ENCODE data around the gene LCN15.
"Not testable (repeated sequence)": the region's sequence is repeated elsewhere in the genome, so short reads cannot be mapped to it uniquely, and the experiment has no call there.

LCN15 gene

DNA sequence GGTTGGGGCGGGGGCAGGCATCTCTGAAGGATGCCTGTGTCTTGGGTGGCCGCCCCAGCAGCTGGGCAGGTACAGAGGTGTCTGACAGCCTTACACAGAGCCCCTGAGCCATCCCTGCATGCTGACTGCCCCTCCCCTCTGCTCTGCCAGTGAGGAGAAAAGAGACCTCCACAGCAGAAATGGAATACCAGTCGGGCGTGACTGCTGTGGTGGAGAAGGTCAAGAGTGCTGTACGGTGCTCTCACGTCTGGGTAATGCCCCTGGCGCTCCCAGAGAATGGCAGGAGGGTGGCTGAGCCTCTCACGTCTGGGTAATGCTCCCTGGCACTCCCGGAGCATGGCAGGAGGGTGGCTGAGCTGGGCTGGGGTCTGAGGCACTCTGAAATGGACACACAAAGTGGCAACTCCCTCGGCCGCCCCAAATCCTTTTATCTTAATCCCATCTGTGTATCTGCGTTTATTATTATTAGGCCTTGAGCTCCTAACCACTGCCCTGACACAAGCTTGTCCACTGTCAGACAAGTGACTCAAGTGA lies 41.0 kb upstream of the LCN15 start:
- no peak overlapping the region for H3K4me3 ChIP-seq (ENCODE audit: low read depth, low read length)
- no peak for TF ChIP-seq CTCF (IDR thresholded peaks at IDR 0.05; ENCODE audit: insufficient read depth, low read depth, low read length, missing control alignments)
- no peak for DNase-seq (ENCODE audit: low read depth)

- TF ChIP-seq CTCF (IDR thresholded peaks at IDR 0.05; ENCODE audit: insufficient read depth, low read depth, low read length, missing control alignments), result no peak
- H3K4me3 ChIP-seq (ENCODE audit: low read depth, low read length), result no peak overlapping the region
- no peak for DNase-seq (ENCODE audit: low read depth)
Observed at GRCh38 chr9:136804509-136805206, 40.3 kb upstream of the LCN15 start.

- no peak for DNase-seq (ENCODE audit: low read depth)
- TF ChIP-seq CTCF (IDR thresholded peaks at IDR 0.05; ENCODE audit: insufficient read depth, low read depth, low read length, missing control alignments), result no peak
- no peak overlapping the region for H3K4me3 ChIP-seq (ENCODE audit: low read depth, low read length)
Observed at GRCh38 chr9:136803551-136804508, 39.5 kb upstream of the LCN15 start.

- not testable (repeated sequence) for H3K4me3 ChIP-seq (ENCODE audit: low read depth, low read length); DNase-seq (ENCODE audit: low read depth)
Observed at GRCh38 chr9:136803009-136803550, 38.8 kb upstream of the LCN15 start.

GRCh38 chr9:136802321-136802720 lies 38.0 kb upstream of the LCN15 start:
- TF ChIP-seq CTCF (IDR thresholded peaks at IDR 0.05; ENCODE audit: insufficient read depth, low read depth, low read length, missing control alignments), result no peak
- DNase-seq (ENCODE audit: low read depth), result no peak
- H3K4me3 ChIP-seq (ENCODE audit: low read depth, low read length), result no peak overlapping the region

- TF ChIP-seq CTCF (IDR thresholded peaks at IDR 0.05; ENCODE audit: insufficient read depth, low read depth, low read length, missing control alignments), result no peak
- peak overlapping the region; percentile 33; the same call in 1 of the 2 replicates for H3K4me3 ChIP-seq (ENCODE audit: low read depth, low read length)
- DNase-seq (ENCODE audit: low read depth), result peak; percentile 90
Observed at GRCh38 chr9:136799854-136800657, 35.7 kb upstream of the LCN15 start.
